IPS-18c (cell line): ENCODE measurements around the gene IFNGR1.
"Not testable (repeated sequence)": the region's sequence is repeated elsewhere in the genome, so short reads cannot be mapped to it uniquely, and the experiment has no call there.

Experiments used
- H3K4me3 ChIP-seq: 2 replicates; pipeline ENCODE4 v1.7.0; 2013; ENCODE audit warnings: low read depth, mild to moderate bottlenecking, low read length, moderate library complexity; ENCODE audit not compliant: insufficient read depth
- H3K9me3 ChIP-seq: one replicate; pipeline ENCODE4 v1.6.1; 2013; ENCODE audit warnings: mild to moderate bottlenecking, low read length, moderate library complexity; ENCODE audit not compliant: control insufficient read depth, insufficient read depth

IFNGR1 gene

GRCh38 chr6:137218917-137219663 lies at the start of gene IFNGR1:
IFNGR1 (minus strand) TSS chr6:137219385; CDS start chr6:137219327, 58 bp downstream.
- Histone ChIP-seq H3K4me3 (peak within 1 kb of the TSS; percentile 97), H3K9me3 (no peaks in the 10 kb centered on the region)

DNA sequence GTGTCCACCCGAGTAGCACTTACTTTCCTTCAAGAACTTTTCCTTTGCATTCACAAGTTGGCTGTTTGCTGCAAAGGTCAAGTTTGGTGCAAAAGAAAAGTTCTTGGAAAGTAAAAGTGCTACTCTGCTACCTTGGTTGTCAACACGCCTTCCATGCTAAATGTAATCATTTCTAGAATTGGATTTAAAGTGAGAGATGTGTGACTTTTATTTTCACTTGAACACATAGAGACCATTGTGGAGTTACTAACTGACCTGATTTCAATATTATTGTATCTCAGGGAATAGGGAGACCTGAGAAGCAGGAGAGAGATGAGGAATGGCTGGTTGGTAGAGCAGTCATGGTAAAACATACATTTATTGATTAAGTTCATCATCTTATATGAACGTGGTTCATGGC lies 49.7 kb upstream of the IFNGR1 start:
- Histone ChIP-seq H3K9me3 (no peaks in the 10 kb centered on the region), H3K4me3 (no peak overlapping the region)

- H3K9me3 ChIP-seq, result no peaks in the 10 kb centered on the region
- no peak overlapping the region for H3K4me3 ChIP-seq
Measured at GRCh38 chr6:137266309-137266586, 47.1 kb upstream of the IFNGR1 start.

GRCh38 chr6:137265561-137266308 lies 46.5 kb upstream of the IFNGR1 start:
- no peaks in the 10 kb centered on the region for H3K9me3 ChIP-seq
- no peak overlapping the region for H3K4me3 ChIP-seq

- Histone ChIP-seq H3K4me3 (no peak overlapping the region), H3K9me3 (no peaks in the 10 kb centered on the region)
Measured at GRCh38 chr6:137264311-137265075, 45.3 kb upstream of the IFNGR1 start.

DNA sequence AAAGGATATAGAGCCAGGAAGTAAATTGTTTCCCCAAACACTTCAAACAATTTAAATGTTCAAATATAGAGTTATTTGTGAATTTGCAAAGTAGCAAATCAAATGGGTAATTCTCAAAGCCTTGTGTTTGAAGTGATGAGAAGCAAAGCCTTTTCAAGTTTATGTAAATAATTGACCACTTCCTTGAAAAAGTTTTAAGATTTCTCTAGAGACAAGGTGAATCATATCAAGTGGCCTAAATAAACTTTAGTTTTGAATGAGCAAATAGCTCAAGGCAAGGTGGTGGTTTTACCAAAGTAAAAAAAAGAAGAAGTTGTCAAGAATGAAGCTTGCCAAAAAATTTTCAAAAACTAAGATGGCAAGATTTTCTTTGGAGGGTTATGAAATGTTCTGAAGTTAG lies 42.6 kb upstream of the IFNGR1 start:
- H3K4me3 ChIP-seq, result no peak overlapping the region
- H3K9me3 ChIP-seq, result no peaks in the 10 kb centered on the region

DNA sequence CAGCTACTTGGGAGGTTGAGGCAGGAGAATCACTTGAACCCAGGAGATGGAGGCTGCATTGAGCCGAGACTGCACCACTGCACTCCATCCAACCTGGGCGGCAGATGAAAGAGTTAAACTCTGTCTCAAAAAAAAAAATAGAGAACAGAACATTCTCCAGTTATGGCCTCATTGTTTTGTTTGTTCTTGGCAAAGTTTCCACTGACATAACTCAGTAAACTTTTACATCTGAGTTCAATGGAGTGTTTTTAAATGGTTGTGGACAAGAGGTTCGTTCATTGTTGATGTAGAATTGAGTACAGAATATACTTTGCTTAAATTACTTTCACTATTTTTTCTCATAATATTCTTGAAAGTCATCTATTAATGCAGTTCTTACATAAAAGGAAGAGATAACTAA lies 42.2 kb upstream of the IFNGR1 start:
- H3K9me3 ChIP-seq, result peaks cover under 1% of the 10 kb centered on the region
- no peak overlapping the region for H3K4me3 ChIP-seq

DNA sequence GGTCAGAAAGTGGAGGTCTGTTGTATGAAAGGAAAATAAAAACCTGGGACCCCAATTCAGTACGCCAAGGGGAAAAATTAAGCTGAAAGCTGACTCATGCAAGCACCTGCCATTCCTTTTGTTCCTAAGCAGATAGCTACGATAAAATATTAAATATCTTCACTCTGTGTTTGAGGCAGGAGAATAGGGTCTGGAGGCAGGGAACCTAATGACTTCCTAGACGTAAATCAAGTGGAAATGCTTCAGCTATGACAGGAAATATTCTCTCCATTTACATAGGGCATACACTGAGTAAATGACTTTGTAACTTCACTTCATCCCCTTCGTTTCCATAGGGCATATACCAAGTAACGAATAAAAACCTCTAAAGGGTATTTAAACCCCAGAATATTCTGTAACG lies 41.0 kb upstream of the IFNGR1 start:
- peaks cover 2% of the 10 kb centered on the region for H3K9me3 ChIP-seq
- H3K4me3 ChIP-seq, result no peak overlapping the region

DNA sequence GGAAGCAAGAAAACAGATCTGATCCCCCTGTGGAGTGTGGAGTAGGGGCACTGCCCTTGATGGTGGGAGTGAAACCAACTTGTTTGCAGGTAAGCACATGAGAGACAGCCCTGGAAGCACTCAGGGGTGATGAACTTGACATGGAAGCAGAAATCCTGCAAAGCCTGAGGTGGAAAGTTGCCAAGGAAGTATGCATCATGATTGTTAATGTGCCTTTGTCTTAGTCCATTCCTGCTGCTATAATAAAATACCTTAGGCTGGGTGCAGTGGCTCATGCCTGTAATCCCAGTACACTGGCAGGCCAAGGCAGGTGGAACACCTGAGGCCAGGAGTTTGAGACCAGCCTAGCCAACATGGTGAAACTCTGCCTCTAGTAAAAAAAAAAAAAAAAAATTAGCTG lies 40.2 kb upstream of the IFNGR1 start:
- no peak overlapping the region for H3K4me3 ChIP-seq
- H3K9me3 ChIP-seq, result peaks cover 3% of the 10 kb centered on the region

GRCh38 chr6:137258170-137258569 lies 39.0 kb upstream of the IFNGR1 start:
- Histone ChIP-seq H3K4me3 (no peak overlapping the region), H3K9me3 (peaks cover 4% of the 10 kb centered on the region)

- Histone ChIP-seq H3K4me3 (no peak overlapping the region), H3K9me3 (peaks cover 4% of the 10 kb centered on the region)
Measured at GRCh38 chr6:137256350-137257103, 37.3 kb upstream of the IFNGR1 start.

- Histone ChIP-seq H3K9me3 (peaks cover 4% of the 10 kb centered on the region), H3K4me3 (no peak overlapping the region)
Measured at GRCh38 chr6:137254966-137255365, 35.8 kb upstream of the IFNGR1 start.

DNA sequence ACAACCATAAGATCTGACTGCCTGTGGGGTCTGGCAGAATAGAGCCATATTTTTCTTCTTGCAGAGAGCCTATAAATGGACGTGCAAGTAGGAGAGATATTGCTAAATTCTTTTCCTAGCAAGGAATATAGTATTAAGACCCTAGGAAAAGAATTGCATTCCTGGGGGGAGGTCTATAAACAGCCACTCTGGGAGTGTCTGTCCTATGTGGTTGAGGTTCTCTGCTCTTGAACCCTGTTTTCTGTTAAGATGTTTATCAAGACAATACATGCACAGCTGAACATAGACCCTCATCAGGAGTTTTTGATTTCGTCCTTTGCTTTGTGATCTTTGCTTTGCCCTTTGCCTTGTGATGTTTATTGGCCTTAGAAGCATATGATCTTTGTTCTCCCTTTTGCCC lies 35.2 kb upstream of the IFNGR1 start:
- not testable (repeated sequence) for H3K9me3 ChIP-seq, H3K4me3 ChIP-seq

GRCh38 chr6:137248702-137249101 lies 29.5 kb upstream of the IFNGR1 start:
- no peak overlapping the region for H3K4me3 ChIP-seq
- no peaks in the 10 kb centered on the region for H3K9me3 ChIP-seq

- Histone ChIP-seq H3K4me3 (no peak overlapping the region), H3K9me3 (no peaks in the 10 kb centered on the region)
Measured at GRCh38 chr6:137247724-137248123, 28.5 kb upstream of the IFNGR1 start.

- Histone ChIP-seq H3K4me3 (no peak overlapping the region), H3K9me3 (no peaks in the 10 kb centered on the region)
Measured at GRCh38 chr6:137246791-137247202, 27.6 kb upstream of the IFNGR1 start.

DNA sequence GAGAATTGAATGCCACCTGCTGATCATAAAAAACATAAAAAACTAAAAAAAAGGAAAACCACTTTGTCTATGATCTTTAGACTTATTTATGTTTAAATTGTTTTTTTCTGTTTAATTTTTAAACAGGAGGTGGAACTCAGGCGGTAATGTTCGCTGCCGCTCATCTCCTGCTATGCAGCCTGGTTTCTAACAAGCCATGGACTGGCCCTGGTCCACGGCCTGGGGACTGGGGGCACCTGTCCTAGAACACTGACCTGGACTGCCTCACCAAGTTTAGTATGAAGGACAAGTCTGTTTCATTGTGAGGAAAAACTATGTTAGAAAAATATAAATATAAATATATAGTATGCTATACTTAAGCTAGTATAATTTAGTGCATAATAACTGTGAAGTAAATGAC lies 27.0 kb upstream of the IFNGR1 start:
- no peak overlapping the region for H3K4me3 ChIP-seq
- H3K9me3 ChIP-seq, result no peaks in the 10 kb centered on the region
